ENCODE results near the gene ATG16L1.

The ATG16L1 gene

GRCh38 chr2:233285921-233286320 is 34.4 kb downstream of the ATG16L1 start:
- H3K36me3 ChIP-seq (replicated peaks; ENCODE audit: low read depth, low read length) = peaks cover 30% of the 10 kb centered on the region
- H3K4me2 ChIP-seq (ENCODE audit: low read length) = no peak overlapping the region
- no peak overlapping the region for H3K4me3 ChIP-seq (ENCODE audit: low read length)
- no peaks in the 10 kb centered on the region for H4K20me1 ChIP-seq (ENCODE audit: insufficient read depth, low read length)
- H3K4me1 ChIP-seq (ENCODE audit: low read length) = no peaks in the 10 kb centered on the region
- H3K27ac ChIP-seq (ENCODE audit: low read length) = no peak overlapping the region
- no peaks in the 10 kb centered on the region for H3K79me2 ChIP-seq (ENCODE audit: low read length)
- H3K9ac ChIP-seq (ENCODE audit: low read length) = no peak overlapping the region
- no peaks in the 10 kb centered on the region for H3K27me3 ChIP-seq (ENCODE audit: low read depth, low read length)
- no peaks in the 10 kb centered on the region for H3K9me3 ChIP-seq (ENCODE audit: insufficient read depth, low read length)
- no peak overlapping the region for H2AFZ ChIP-seq (ENCODE audit: low read depth, low read length)
- TF ChIP-seq, protein P1, sequence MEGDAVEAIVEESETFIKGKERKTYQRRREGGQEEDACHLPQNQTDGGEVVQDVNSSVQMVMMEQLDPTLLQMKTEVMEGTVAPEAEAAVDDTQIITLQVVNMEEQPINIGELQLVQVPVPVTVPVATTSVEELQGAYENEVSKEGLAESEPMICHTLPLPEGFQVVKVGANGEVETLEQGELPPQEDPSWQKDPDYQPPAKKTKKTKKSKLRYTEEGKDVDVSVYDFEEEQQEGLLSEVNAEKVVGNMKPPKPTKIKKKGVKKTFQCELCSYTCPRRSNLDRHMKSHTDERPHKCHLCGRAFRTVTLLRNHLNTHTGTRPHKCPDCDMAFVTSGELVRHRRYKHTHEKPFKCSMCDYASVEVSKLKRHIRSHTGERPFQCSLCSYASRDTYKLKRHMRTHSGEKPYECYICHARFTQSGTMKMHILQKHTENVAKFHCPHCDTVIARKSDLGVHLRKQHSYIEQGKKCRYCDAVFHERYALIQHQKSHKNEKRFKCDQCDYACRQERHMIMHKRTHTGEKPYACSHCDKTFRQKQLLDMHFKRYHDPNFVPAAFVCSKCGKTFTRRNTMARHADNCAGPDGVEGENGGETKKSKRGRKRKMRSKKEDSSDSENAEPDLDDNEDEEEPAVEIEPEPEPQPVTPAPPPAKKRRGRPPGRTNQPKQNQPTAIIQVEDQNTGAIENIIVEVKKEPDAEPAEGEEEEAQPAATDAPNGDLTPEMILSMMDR (IDR thresholded peaks at IDR 0.05; ENCODE audit: low read depth, low read length) = no peak
- no peak for TF ChIP-seq EZH2phosphoT487 (IDR thresholded peaks at IDR 0.05; ENCODE audit: low read depth)

DNA sequence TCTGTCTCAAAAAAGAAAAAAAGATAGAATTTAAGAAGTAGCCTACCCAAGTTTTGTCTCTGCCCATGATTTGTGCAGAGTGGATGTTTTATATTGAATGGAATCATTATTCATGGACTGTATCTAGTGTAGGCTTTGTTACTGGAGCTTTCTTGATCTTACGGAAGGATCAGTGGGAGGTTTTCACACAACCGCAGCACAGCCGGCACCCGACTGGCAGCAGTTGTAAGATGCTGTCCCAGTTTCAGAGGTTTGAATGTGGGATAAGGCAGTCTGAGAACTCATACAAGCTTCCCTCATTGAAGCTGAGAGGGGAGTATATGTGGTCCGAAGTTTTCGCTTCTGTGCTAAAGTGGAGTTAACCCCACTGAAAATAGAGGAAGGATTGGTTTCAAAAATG is 36.4 kb downstream of the ATG16L1 start:
- Histone ChIP-seq H3K27me3 (ENCODE audit: low read depth, low read length) (no peaks in the 10 kb centered on the region), H3K9ac (ENCODE audit: low read length) (no peak overlapping the region), H3K79me2 (ENCODE audit: low read length) (no peaks in the 10 kb centered on the region), H4K20me1 (ENCODE audit: insufficient read depth, low read length) (no peaks in the 10 kb centered on the region), H3K27ac (ENCODE audit: low read length) (no peak overlapping the region), H3K9me3 (ENCODE audit: insufficient read depth, low read length) (no peaks in the 10 kb centered on the region), H2AFZ (ENCODE audit: low read depth, low read length) (no peak overlapping the region), H3K4me1 (ENCODE audit: low read length) (no peaks in the 10 kb centered on the region), H3K36me3 (replicated peaks; ENCODE audit: low read depth, low read length) (peaks cover 28% of the 10 kb centered on the region), H3K4me3 (ENCODE audit: low read length) (no peak overlapping the region), H3K4me2 (ENCODE audit: low read length) (no peak overlapping the region)
- TF ChIP-seq, protein P1 (IDR thresholded peaks at IDR 0.05; ENCODE audit: low read depth, low read length) = no peak
- TF ChIP-seq EZH2phosphoT487 (IDR thresholded peaks at IDR 0.05; ENCODE audit: low read depth) = no peak

GRCh38 chr2:233288663-233289062 is 37.2 kb downstream of the ATG16L1 start:
- Histone ChIP-seq H3K27me3 (ENCODE audit: low read depth, low read length) (no peaks in the 10 kb centered on the region), H3K27ac (ENCODE audit: low read length) (no peak overlapping the region), H3K79me2 (ENCODE audit: low read length) (no peaks in the 10 kb centered on the region), H3K9ac (ENCODE audit: low read length) (no peak overlapping the region), H3K36me3 (replicated peaks; ENCODE audit: low read depth, low read length) (peaks cover 25% of the 10 kb centered on the region), H3K4me1 (ENCODE audit: low read length) (no peaks in the 10 kb centered on the region), H2AFZ (ENCODE audit: low read depth, low read length) (no peak overlapping the region), H3K4me2 (ENCODE audit: low read length) (no peak overlapping the region), H3K4me3 (ENCODE audit: low read length) (no peak overlapping the region), H4K20me1 (ENCODE audit: insufficient read depth, low read length) (no peaks in the 10 kb centered on the region), H3K9me3 (ENCODE audit: insufficient read depth, low read length) (no peaks in the 10 kb centered on the region)
- TF ChIP-seq EZH2phosphoT487 (IDR thresholded peaks at IDR 0.05; ENCODE audit: low read depth) = no peak
- TF ChIP-seq, protein P1 (IDR thresholded peaks at IDR 0.05; ENCODE audit: low read depth, low read length) = no peak

DNA sequence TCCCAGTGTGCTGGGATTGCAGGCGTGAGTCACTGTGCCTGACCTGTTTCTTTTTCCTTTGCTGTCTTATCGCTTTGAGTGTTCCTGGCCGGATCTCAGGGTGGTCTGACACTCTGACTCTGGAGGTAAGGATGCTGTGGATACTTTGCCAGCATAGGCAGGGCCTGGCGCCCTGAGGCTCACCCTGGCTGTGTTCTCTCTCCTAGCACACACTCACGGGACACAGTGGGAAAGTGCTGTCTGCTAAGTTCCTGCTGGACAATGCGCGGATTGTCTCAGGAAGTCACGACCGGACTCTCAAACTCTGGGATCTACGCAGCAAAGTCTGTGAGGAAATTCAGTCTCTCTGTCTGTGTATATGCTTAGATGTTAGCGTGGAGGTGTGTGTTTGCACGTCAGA is 38.2 kb downstream of the ATG16L1 start:
- H3K36me3 ChIP-seq (replicated peaks; ENCODE audit: low read depth, low read length) = peaks cover 26% of the 10 kb centered on the region
- no peak overlapping the region for H3K9ac ChIP-seq (ENCODE audit: low read length)
- no peaks in the 10 kb centered on the region for H4K20me1 ChIP-seq (ENCODE audit: insufficient read depth, low read length)
- H3K9me3 ChIP-seq (ENCODE audit: insufficient read depth, low read length) = no peaks in the 10 kb centered on the region
- H3K4me3 ChIP-seq (ENCODE audit: low read length) = no peak overlapping the region
- no peak overlapping the region for H3K4me2 ChIP-seq (ENCODE audit: low read length)
- H3K27me3 ChIP-seq (ENCODE audit: low read depth, low read length) = no peaks in the 10 kb centered on the region
- no peak for TF ChIP-seq EZH2phosphoT487 (IDR thresholded peaks at IDR 0.05; ENCODE audit: low read depth)
- TF ChIP-seq, protein P1 (IDR thresholded peaks at IDR 0.05; ENCODE audit: low read depth, low read length) = no peak
- H3K27ac ChIP-seq (ENCODE audit: low read length) = no peak overlapping the region
- H3K4me1 ChIP-seq (ENCODE audit: low read length) = no peaks in the 10 kb centered on the region
- H2AFZ ChIP-seq (ENCODE audit: low read depth, low read length) = no peak overlapping the region
- H3K79me2 ChIP-seq (ENCODE audit: low read length) = no peaks in the 10 kb centered on the region

Measured in OCI-LY3 (cell line).